Lower leg skin (tissue), 3 donors: ENCODE measurements around the gene CFAP157.

Source experiments
- CTCF ChIP-seq, 3 donors: fragments of 450-650 bp; IDR thresholded peaks; one replicate each; pipeline ENCODE4 v1.5.1; 2016; ENCODE audit warnings: antibody characterized with exemption in 3 of 3, mild to moderate bottlenecking in 3 of 3, moderate library complexity in 2 of 3
- POLR2A ChIP-seq, 2 donors: fragments of 450-650 bp; IDR thresholded peaks; one replicate each; pipeline ENCODE4 v1.6.1; 2016 to 2017; ENCODE audit warnings: antibody characterized with exemption in 2 of 2, mild to moderate bottlenecking in 1 of 2, moderate library complexity in 1 of 2

DNA sequence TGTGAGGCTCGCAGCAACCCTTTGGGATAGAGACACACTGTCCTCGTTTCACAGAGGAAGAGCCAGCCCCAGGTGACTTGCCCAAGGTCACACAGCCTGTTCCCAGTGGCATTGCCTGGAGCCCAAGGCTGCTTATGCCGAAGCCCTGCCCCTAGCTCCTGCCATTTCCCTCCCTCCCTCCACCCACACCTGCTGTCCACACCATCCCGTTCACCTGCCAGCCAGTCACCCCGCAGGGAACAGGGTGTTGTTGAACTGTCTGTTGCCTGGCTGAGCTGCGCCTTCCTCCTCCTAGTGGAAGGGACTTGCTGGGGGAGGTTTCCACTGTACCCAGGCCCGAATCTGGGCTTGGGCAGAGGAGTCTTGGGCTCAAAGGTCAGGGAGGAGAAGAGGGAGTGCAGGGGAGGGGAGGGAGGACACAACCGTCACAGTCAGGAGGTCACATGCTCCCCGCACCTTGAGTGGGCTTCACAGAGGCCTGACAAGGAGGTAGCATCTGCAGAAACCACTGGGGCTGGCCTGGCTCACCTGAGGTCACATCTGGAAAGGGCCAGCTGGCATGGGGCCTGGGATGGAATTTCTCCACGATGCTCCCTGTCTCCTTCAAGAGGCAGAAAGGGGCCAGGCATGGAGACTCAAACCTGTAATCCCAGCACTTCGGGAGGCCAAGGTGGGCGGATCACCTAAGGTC lies 15.4 kb downstream of the CFAP157 start:
- TF ChIP-seq CTCF (IDR thresholded peaks at IDR 0.05) (no peak), POLR2A (IDR thresholded peaks at IDR 0.05) (no peak)
